ENCODE measurements around the gene PANK3.

DNA sequence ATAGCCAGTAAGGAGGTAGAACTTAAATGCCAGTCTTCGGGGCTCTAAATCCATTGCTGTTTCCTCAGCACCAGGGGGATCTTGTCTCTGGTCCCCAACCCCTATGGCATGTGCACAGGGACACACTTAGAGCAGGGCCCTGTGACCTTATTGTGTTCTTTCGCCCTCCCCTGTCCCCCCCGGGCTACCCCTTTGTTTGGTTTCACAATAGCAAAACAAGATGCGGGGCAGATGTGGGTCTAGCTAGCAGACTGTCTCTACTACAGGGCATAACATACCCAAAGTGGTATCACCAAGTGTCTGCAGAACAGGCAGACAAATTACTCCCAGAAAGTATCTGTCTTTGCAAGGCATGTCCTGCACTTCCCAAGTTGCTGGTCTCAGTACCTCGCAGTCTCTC, 48.0 kb downstream of the PANK3 start:
- TF ChIP-seq, protein P1, sequence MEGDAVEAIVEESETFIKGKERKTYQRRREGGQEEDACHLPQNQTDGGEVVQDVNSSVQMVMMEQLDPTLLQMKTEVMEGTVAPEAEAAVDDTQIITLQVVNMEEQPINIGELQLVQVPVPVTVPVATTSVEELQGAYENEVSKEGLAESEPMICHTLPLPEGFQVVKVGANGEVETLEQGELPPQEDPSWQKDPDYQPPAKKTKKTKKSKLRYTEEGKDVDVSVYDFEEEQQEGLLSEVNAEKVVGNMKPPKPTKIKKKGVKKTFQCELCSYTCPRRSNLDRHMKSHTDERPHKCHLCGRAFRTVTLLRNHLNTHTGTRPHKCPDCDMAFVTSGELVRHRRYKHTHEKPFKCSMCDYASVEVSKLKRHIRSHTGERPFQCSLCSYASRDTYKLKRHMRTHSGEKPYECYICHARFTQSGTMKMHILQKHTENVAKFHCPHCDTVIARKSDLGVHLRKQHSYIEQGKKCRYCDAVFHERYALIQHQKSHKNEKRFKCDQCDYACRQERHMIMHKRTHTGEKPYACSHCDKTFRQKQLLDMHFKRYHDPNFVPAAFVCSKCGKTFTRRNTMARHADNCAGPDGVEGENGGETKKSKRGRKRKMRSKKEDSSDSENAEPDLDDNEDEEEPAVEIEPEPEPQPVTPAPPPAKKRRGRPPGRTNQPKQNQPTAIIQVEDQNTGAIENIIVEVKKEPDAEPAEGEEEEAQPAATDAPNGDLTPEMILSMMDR (IDR thresholded peaks at IDR 0.05; ENCODE audit: poor library complexity, severe bottlenecking) = no peak
- TF ChIP-seq RAD21 (conservative IDR thresholded peaks at IDR 0.05) = no peak
- no peak for TF ChIP-seq TAF1 (IDR thresholded peaks at IDR 0.05; ENCODE audit: low read depth)
- TF ChIP-seq POLR2AphosphoS5 (IDR thresholded peaks at IDR 0.05) = no peak
- TF ChIP-seq, protein P2, sequence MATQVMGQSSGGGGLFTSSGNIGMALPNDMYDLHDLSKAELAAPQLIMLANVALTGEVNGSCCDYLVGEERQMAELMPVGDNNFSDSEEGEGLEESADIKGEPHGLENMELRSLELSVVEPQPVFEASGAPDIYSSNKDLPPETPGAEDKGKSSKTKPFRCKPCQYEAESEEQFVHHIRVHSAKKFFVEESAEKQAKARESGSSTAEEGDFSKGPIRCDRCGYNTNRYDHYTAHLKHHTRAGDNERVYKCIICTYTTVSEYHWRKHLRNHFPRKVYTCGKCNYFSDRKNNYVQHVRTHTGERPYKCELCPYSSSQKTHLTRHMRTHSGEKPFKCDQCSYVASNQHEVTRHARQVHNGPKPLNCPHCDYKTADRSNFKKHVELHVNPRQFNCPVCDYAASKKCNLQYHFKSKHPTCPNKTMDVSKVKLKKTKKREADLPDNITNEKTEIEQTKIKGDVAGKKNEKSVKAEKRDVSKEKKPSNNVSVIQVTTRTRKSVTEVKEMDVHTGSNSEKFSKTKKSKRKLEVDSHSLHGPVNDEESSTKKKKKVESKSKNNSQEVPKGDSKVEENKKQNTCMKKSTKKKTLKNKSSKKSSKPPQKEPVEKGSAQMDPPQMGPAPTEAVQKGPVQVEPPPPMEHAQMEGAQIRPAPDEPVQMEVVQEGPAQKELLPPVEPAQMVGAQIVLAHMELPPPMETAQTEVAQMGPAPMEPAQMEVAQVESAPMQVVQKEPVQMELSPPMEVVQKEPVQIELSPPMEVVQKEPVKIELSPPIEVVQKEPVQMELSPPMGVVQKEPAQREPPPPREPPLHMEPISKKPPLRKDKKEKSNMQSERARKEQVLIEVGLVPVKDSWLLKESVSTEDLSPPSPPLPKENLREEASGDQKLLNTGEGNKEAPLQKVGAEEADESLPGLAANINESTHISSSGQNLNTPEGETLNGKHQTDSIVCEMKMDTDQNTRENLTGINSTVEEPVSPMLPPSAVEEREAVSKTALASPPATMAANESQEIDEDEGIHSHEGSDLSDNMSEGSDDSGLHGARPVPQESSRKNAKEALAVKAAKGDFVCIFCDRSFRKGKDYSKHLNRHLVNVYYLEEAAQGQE (IDR thresholded peaks at IDR 0.05; ENCODE audit: borderline replicate concordance) = no peak

Measured in neural cell (in vitro differentiated cells).